Psoas muscle (tissue), 8 donors: ENCODE results near the gene RNF150. TPM values are rescaled to one million over a fixed set of nuclear protein-coding genes. Genes with fewer than 3 reads are reported as not detected.

Experiments
- ATAC-seq, 4 donors: fragments of 200-7000 bp; cut with Tn5 transposase; one replicate each; pipeline ENCODE4 v1.9.1; 2020; ENCODE audit warnings: moderate library complexity in 3 of 4, mild to moderate bottlenecking in 2 of 4
- DNase-seq, 2 donors: peaks; one replicate each; pipeline ENCODE4 v3.0.0-alpha.2; 2020
- H3K27ac ChIP-seq: fragments of 200-600 bp; one replicate; pipeline ENCODE4 v1.8.0; 2022
- H3K27me3 ChIP-seq, 3 donors: fragments of 200-600 bp in 1 of 3; one replicate each; pipeline versions ENCODE4 v1.6.1 to v1.8.0; 2013 to 2022; ENCODE audit warnings: low read length in 2 of 3, mild to moderate bottlenecking in 2 of 3, moderate library complexity in 1 of 3; ENCODE audit not compliant: insufficient read depth in 3 of 3
- H3K36me3 ChIP-seq, 2 donors: fragments of 200-600 bp in 1 of 2; one replicate each; pipeline versions ENCODE4 v1.6.1 to v1.8.0; 2013 to 2022; ENCODE audit warnings: low read depth in 1 of 2, mild to moderate bottlenecking in 1 of 2, moderate library complexity in 1 of 2; ENCODE audit not compliant: insufficient read depth in 1 of 2
- H3K4me1 ChIP-seq: fragments of 200-600 bp; one replicate; pipeline ENCODE4 v1.8.0; 2022
- H3K4me3 ChIP-seq: fragments of 200-600 bp; one replicate; pipeline ENCODE4 v1.8.0; 2022; ENCODE audit warnings: mild to moderate bottlenecking
- H3K9me3 ChIP-seq: fragments of 200-600 bp; one replicate; pipeline ENCODE4 v1.8.0; 2022
- CTCF ChIP-seq: fragments of 200-600 bp; IDR thresholded peaks from one replicate; pipeline ENCODE4 v1.8.0; 2022; ENCODE audit warnings: antibody characterized with exemption
- WGBS, 3 donors: extraction: QIAGEN DNeasy Blood & Tissue Kit; methylation state at CpG; one replicate each; pipeline versions ENCODE4 v1.1.6 to v1.1.7; 2013; 5-methylcytosine and 5-hydroxymethylcytosine counted together
- intact Hi-C, 2 donors: fragments of 100-400 bp; cut with DNase I; formaldehyde crosslinking; loops; one replicate each; pipeline versions ENCODE4 v1.11.0 to v1.14.2; 2022
- polyA plus RNA-seq, 3 donors: library from polyadenylated mRNA; stranded (reverse); fragments of 200-250 nt; gene quantifications; one replicate each; pipeline ENCODE4 v1.2.3, GENCODE V29; 2013
- total RNA-seq, 4 donors: library from RNA; stranded (reverse); fragmentation: NEBNext Ultra II Directional in 2 of 4; extraction: Animal tissue kit (Norgen Biotek cat#: 25700) in 2 of 4; gene quantifications; one replicate each; pipeline versions ENCODE4 v1.2.1 to v1.2.4, GENCODE V29; 2021 to 2023
- donor health status: healthy with polysubstance abuse.
- donor health status: DM: no; HTN: no; CAD: no; lungs with moderate emphysema.
- donor health status: Bipolar disorder and iron deficiency.
- donor health status: healthy.
- donor health status: DM: yes; HTN: yes; CAD: no.
- donor health status: DM: no; HTN: no; CAD: no.
- donor health status: DM: no; HTN: no; CAD: no.
- donor health status: DM: yes; HTN: yes; CAD: no.

RNF150 gene
- total and polyA plus RNA-seq, 7 donors: 0.78 to 12.6 (median 3.2) TPM

- H3K27ac ChIP-seq: no peak overlapping the region
- no peaks in the 10 kb centered on the region for H3K27me3 ChIP-seq
- no peak overlapping the region for H3K4me3 ChIP-seq
- no peak for ATAC-seq
- H3K9me3 ChIP-seq: no peaks in the 10 kb centered on the region
- H3K36me3 ChIP-seq: no peaks in the 10 kb centered on the region
- no peak for DNase-seq
- no peak for TF ChIP-seq CTCF
- H3K4me1 ChIP-seq: peaks cover 12% of the 10 kb centered on the region
- intact Hi-C loops: loop anchor here in 1 of 2 donors (10.0 kb wide), 1 partner anchor 75 kb away; no protein-coding TSS in a partner anchor
Measured at GRCh38 chr4:141009931-141010330, 123.3 kb downstream of the RNF150 start.

GRCh38 chr4:141009129-141009528, 124.1 kb downstream of the RNF150 start:
- intact Hi-C loops: loop anchor here in 1 of 2 donors (10.0 kb wide), 1 partner anchor 76 kb away; no protein-coding TSS in a partner anchor
- H3K4me3 ChIP-seq: no peak overlapping the region
- ATAC-seq: no peak

GRCh38 chr4:141006242-141006802, 126.9 kb downstream of the RNF150 start:
- Histone ChIP-seq H3K27ac (no peak overlapping the region), H3K36me3 (no peaks in the 10 kb centered on the region), H3K27me3 (no peaks in the 10 kb centered on the region), H3K4me3 (no peak overlapping the region), H3K4me1 (peaks cover 18% of the 10 kb centered on the region), H3K9me3 (no peaks in the 10 kb centered on the region)
- no peak for TF ChIP-seq CTCF
- intact Hi-C loops: loop anchor here in 1 of 2 donors (10.0 kb wide), 1 partner anchor 78 kb away; no protein-coding TSS in a partner anchor
- DNase-seq (no peak), ATAC-seq (no peak)
- WGBS, 3 donors: 89 to 92% (median 90%) methylated on average over 4 of the region's 4 CpGs

More at GRCh38 chr4:141009129-141009528, 124.1 kb downstream of the RNF150 start:
- no peak overlapping the region for H3K27ac ChIP-seq
- DNase-seq: no peak
- no peaks in the 10 kb centered on the region for H3K9me3 ChIP-seq
- TF ChIP-seq CTCF: no peak
- 93 to 100% (median 94%) methylated on average over 1 of the region's 1 CpG for WGBS, 3 donors
- H3K36me3 ChIP-seq: no peaks in the 10 kb centered on the region
- H3K27me3 ChIP-seq: no peaks in the 10 kb centered on the region
- peaks cover 12% of the 10 kb centered on the region for H3K4me1 ChIP-seq

GRCh38 chr4:141004823-141005222, 128.4 kb downstream of the RNF150 start:
- no peaks in the 10 kb centered on the region for H3K9me3 ChIP-seq
- H3K4me1 ChIP-seq: peaks cover 20% of the 10 kb centered on the region
- H3K27ac ChIP-seq: no peak overlapping the region
- WGBS, 3 donors: 76 to 86% (median 84%) methylated on average over 2 of the region's 2 CpGs
- H3K36me3 ChIP-seq: no peaks in the 10 kb centered on the region
- H3K4me3 ChIP-seq: no peak overlapping the region
- intact Hi-C loops: loop anchor here in 1 of 2 donors (10.0 kb wide), 1 partner anchor 80 kb away; no protein-coding TSS in a partner anchor
- TF ChIP-seq CTCF: no peak
- DNase-seq (no peak), ATAC-seq (no peak)
- H3K27me3 ChIP-seq: no peaks in the 10 kb centered on the region

GRCh38 chr4:141003193-141003592, 130.1 kb downstream of the RNF150 start:
- TF ChIP-seq CTCF: no peak
- H3K36me3 ChIP-seq: no peaks in the 10 kb centered on the region
- H3K27ac ChIP-seq: peak overlapping the region; percentile 85
- intact Hi-C loops: loop anchor here in 1 of 2 donors (10.0 kb wide), 1 partner anchor 82 kb away; no protein-coding TSS in a partner anchor
- H3K4me3 ChIP-seq: no peak overlapping the region
- ATAC-seq (peak in 1 of 4 donors; percentile 31), DNase-seq (no peak)
- 66% methylated on average over 4 of the region's 4 CpGs for WGBS, 3 donors
- no peaks in the 10 kb centered on the region for H3K9me3 ChIP-seq
- peaks cover 30% of the 10 kb centered on the region for H3K4me1 ChIP-seq
- H3K27me3 ChIP-seq: no peaks in the 10 kb centered on the region
